Karpas-422 (cell line): ENCODE data around the gene DDX17. TPM values are rescaled to one million over a fixed set of nuclear protein-coding genes. Genes with fewer than 3 reads are reported as not detected.

ENCODE experiments used
- DNase-seq: peaks from one replicate; pipeline ENCODE4 v3.0.0-alpha.2; 2015
- H2AFZ ChIP-seq: fragments of 200-600 bp; sonication (generic); 2 replicates; pipeline ENCODE4 v1.6.1; 2014; ENCODE audit warnings: antibody characterized with exemption, low read length, mixed read lengths
- H3K27ac ChIP-seq: fragments of 200-600 bp; sonication (generic); 2 replicates; pipeline ENCODE4 v1.5.1; 2014; ENCODE audit warnings: mild to moderate bottlenecking, low read length, moderate library complexity
- H3K27me3 ChIP-seq: fragments of 200-600 bp; sonication (generic); 2 replicates; pipeline ENCODE4 v1.6.1; 2014; ENCODE audit warnings: low read length, mixed read lengths
- H3K36me3 ChIP-seq: fragments of 200-600 bp; sonication (generic); 2 replicates; pipeline ENCODE4 v1.6.1; 2014; ENCODE audit warnings: low read length, mixed read lengths; ENCODE audit not compliant: insufficient read depth
- H3K4me1 ChIP-seq: fragments of 200-600 bp; sonication (generic); 2 replicates; pipeline ENCODE4 v1.6.1; 2014; ENCODE audit warnings: mild to moderate bottlenecking, low read length, mixed read lengths
- H3K4me2 ChIP-seq: fragments of 200-600 bp; sonication (generic); 2 replicates; pipeline ENCODE4 v1.6.1; 2014; ENCODE audit warnings: low read length, low read depth, mild to moderate bottlenecking; ENCODE audit not compliant: poor library complexity, severe bottlenecking
- H3K4me3 ChIP-seq: fragments of 200-600 bp; sonication (generic); 2 replicates; pipeline ENCODE4 v1.5.1; 2014; ENCODE audit warnings: mild to moderate bottlenecking, antibody characterized with exemption, low read length, mixed read lengths
- H3K79me2 ChIP-seq: fragments of 200-600 bp; sonication (generic); 2 replicates; pipeline ENCODE4 v1.6.1; 2014; ENCODE audit warnings: mild to moderate bottlenecking, low read length, mixed read lengths
- H3K9ac ChIP-seq: fragments of 200-600 bp; sonication (generic); 2 replicates; pipeline ENCODE4 v1.6.0; 2014; ENCODE audit warnings: low read length
- H3K9me2 ChIP-seq: fragments of 200-600 bp; sonication (generic), shearing (Covaris generic); replicated peaks from 2 replicates; pipeline ENCODE4 v1.6.0; 2014; ENCODE audit warnings: mild to moderate bottlenecking, low read length, moderate library complexity; ENCODE audit not compliant: insufficient read depth
- H3K9me3 ChIP-seq: fragments of 300-700, 200-600 bp; sonication (generic); 2 replicates; pipeline ENCODE4 v1.6.1; 2014; ENCODE audit warnings: low read length, mixed read lengths
- H4K20me1 ChIP-seq: fragments of 200-600 bp; sonication (generic); 2 replicates; pipeline ENCODE4 v1.6.1; 2014; ENCODE audit warnings: mild to moderate bottlenecking, antibody characterized with exemption, low read length, low read depth; ENCODE audit not compliant: insufficient read depth
- total RNA-seq: library from RNA; depleted of rRNA; stranded (reverse); fragments of >200 nt; shearing (Covaris generic); gene quantifications from 2 replicates; pipeline ENCODE4 v1.2.3, GENCODE V29; 2014; ENCODE audit warnings: low replicate concordance

DDX17 gene
- total RNA-seq, 1 experiment from 2014 or later: 465 TPM

- H2AFZ ChIP-seq: no peak overlapping the region
- H3K9me3 ChIP-seq: no peaks in the 10 kb centered on the region
- H3K79me2 ChIP-seq: no peaks in the 10 kb centered on the region
- no peaks in the 10 kb centered on the region for H3K4me1 ChIP-seq
- H3K4me3 ChIP-seq: no peak overlapping the region
- no peak overlapping the region for H3K4me2 ChIP-seq
- no peak overlapping the region for H3K9ac ChIP-seq
- no peak overlapping the region for H3K27ac ChIP-seq
- no peak for DNase-seq
- H3K9me2 ChIP-seq: no peaks in the 10 kb centered on the region
- no peaks in the 10 kb centered on the region for H3K36me3 ChIP-seq
- no peaks in the 10 kb centered on the region for H3K27me3 ChIP-seq
- H4K20me1 ChIP-seq: no peaks in the 10 kb centered on the region
Observed at GRCh38 chr22:38451864-38452263, 54.2 kb downstream of the DDX17 start.

- Histone ChIP-seq H3K4me3 (no peak overlapping the region), H3K4me2 (no peak overlapping the region), H3K27ac (no peak overlapping the region), H3K36me3 (no peaks in the 10 kb centered on the region), H3K27me3 (no peaks in the 10 kb centered on the region), H3K9me2 (no peaks in the 10 kb centered on the region), H3K4me1 (no peaks in the 10 kb centered on the region), H2AFZ (no peak overlapping the region), H3K79me2 (no peaks in the 10 kb centered on the region), H3K9me3 (no peaks in the 10 kb centered on the region), H4K20me1 (no peaks in the 10 kb centered on the region), H3K9ac (no peak overlapping the region)
- DNase-seq: no peak
Observed at GRCh38 chr22:38451404-38451803, 54.7 kb downstream of the DDX17 start.

GRCh38 chr22:38450234-38450797 is 55.8 kb downstream of the DDX17 start:
- Histone ChIP-seq H3K27ac (no peak overlapping the region), H3K9me2 (no peaks in the 10 kb centered on the region), H4K20me1 (no peaks in the 10 kb centered on the region), H3K27me3 (no peaks in the 10 kb centered on the region), H3K36me3 (no peaks in the 10 kb centered on the region), H3K4me2 (no peak overlapping the region), H3K79me2 (no peaks in the 10 kb centered on the region), H3K9me3 (no peaks in the 10 kb centered on the region), H3K9ac (no peak overlapping the region), H2AFZ (no peak overlapping the region), H3K4me1 (no peaks in the 10 kb centered on the region), H3K4me3 (no peak overlapping the region)
- no peak for DNase-seq

- Histone ChIP-seq H3K9ac (no peak overlapping the region), H3K4me2 (no peak overlapping the region), H3K36me3 (no peaks in the 10 kb centered on the region), H3K27ac (no peak overlapping the region), H3K27me3 (no peaks in the 10 kb centered on the region), H2AFZ (no peak overlapping the region), H3K79me2 (no peaks in the 10 kb centered on the region), H3K4me3 (no peak overlapping the region), H4K20me1 (no peaks in the 10 kb centered on the region), H3K9me3 (no peaks in the 10 kb centered on the region), H3K9me2 (no peaks in the 10 kb centered on the region), H3K4me1 (no peaks in the 10 kb centered on the region)
- no peak for DNase-seq
Observed at GRCh38 chr22:38449776-38450175, 56.3 kb downstream of the DDX17 start.

GRCh38 chr22:38448945-38449745 is 57.0 kb downstream of the DDX17 start:
- Histone ChIP-seq H4K20me1 (no peaks in the 10 kb centered on the region), H3K79me2 (no peaks in the 10 kb centered on the region), H2AFZ (no peak overlapping the region), H3K9me3 (no peaks in the 10 kb centered on the region), H3K4me2 (no peak overlapping the region), H3K27me3 (no peaks in the 10 kb centered on the region), H3K27ac (no peak overlapping the region), H3K36me3 (no peaks in the 10 kb centered on the region), H3K9me2 (no peaks in the 10 kb centered on the region), H3K9ac (no peak overlapping the region), H3K4me3 (no peak overlapping the region), H3K4me1 (no peaks in the 10 kb centered on the region)
- no peak for DNase-seq

GRCh38 chr22:38446018-38446601 is 60.0 kb downstream of the DDX17 start:
- no peaks in the 10 kb centered on the region for H3K9me3 ChIP-seq
- H4K20me1 ChIP-seq: no peaks in the 10 kb centered on the region; the same call in 1 of the 2 replicates
- no peaks in the 10 kb centered on the region for H3K4me1 ChIP-seq
- H2AFZ ChIP-seq: no peak overlapping the region
- H3K27me3 ChIP-seq: no peaks in the 10 kb centered on the region
- H3K27ac ChIP-seq: no peak overlapping the region
- H3K9me2 ChIP-seq: no peaks in the 10 kb centered on the region
- no peak overlapping the region for H3K4me3 ChIP-seq
- H3K9ac ChIP-seq: no peak overlapping the region
- DNase-seq: no peak
- no peak overlapping the region for H3K4me2 ChIP-seq
- H3K79me2 ChIP-seq: no peaks in the 10 kb centered on the region
- no peaks in the 10 kb centered on the region for H3K36me3 ChIP-seq

GRCh38 chr22:38444783-38445182 is 61.3 kb downstream of the DDX17 start:
- no peaks in the 10 kb centered on the region for H3K27me3 ChIP-seq
- DNase-seq: no peak
- H3K79me2 ChIP-seq: no peaks in the 10 kb centered on the region
- no peak overlapping the region for H3K4me3 ChIP-seq
- H3K4me1 ChIP-seq: no peaks in the 10 kb centered on the region
- H2AFZ ChIP-seq: no peak overlapping the region
- no peaks in the 10 kb centered on the region for H3K36me3 ChIP-seq
- no peak overlapping the region for H3K4me2 ChIP-seq
- H3K9me3 ChIP-seq: no peaks in the 10 kb centered on the region
- H3K9ac ChIP-seq: no peak overlapping the region
- H3K9me2 ChIP-seq: no peaks in the 10 kb centered on the region
- H3K27ac ChIP-seq: no peak overlapping the region
- no peaks in the 10 kb centered on the region; the same call in 1 of the 2 replicates for H4K20me1 ChIP-seq

- H3K4me3 ChIP-seq: no peak overlapping the region
- no peak overlapping the region for H2AFZ ChIP-seq
- no peaks in the 10 kb centered on the region for H3K27me3 ChIP-seq
- H3K9ac ChIP-seq: no peak overlapping the region
- no peaks in the 10 kb centered on the region for H3K9me2 ChIP-seq
- no peak for DNase-seq
- no peak overlapping the region for H3K4me2 ChIP-seq
- no peaks in the 10 kb centered on the region; the same call in 1 of the 2 replicates for H4K20me1 ChIP-seq
- H3K4me1 ChIP-seq: no peaks in the 10 kb centered on the region
- H3K36me3 ChIP-seq: no peaks in the 10 kb centered on the region
- no peaks in the 10 kb centered on the region for H3K9me3 ChIP-seq
- H3K79me2 ChIP-seq: no peaks in the 10 kb centered on the region
- H3K27ac ChIP-seq: no peak overlapping the region
Observed at GRCh38 chr22:38443628-38444521, 62.2 kb downstream of the DDX17 start.
